ENCODE results near the gene NBAS.

The NBAS gene

DNA sequence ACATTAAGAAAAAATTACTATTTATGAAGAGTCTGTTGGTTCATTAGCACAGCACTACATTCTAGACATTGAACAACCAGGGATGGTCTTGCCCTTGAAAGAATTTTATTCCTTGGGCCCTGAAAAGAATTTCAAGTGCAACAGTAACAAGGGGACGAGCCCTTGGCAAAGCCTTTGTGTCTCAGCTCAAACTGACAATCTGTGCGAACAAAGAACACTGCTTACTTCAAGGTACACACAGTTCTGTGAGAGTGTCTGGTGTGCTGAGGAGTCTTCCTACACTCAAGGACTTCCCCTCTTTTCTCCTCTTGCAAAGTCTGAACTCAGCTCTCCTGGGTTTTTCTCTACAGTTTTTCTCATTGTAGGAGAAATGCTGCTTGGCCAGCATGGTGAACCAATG is 373.4 kb downstream of the NBAS start:
- DNase-seq: no peak

- DNase-seq: no peak
These were observed 375.0 kb downstream of the NBAS start for GRCh38 chr2:15186118-15186517.

- no peak for DNase-seq
These were observed 376.6 kb downstream of the NBAS start for GRCh38 chr2:15184491-15184890.

GRCh38 chr2:15182275-15182674 is 378.9 kb downstream of the NBAS start:
- DNase-seq: no peak

DNA sequence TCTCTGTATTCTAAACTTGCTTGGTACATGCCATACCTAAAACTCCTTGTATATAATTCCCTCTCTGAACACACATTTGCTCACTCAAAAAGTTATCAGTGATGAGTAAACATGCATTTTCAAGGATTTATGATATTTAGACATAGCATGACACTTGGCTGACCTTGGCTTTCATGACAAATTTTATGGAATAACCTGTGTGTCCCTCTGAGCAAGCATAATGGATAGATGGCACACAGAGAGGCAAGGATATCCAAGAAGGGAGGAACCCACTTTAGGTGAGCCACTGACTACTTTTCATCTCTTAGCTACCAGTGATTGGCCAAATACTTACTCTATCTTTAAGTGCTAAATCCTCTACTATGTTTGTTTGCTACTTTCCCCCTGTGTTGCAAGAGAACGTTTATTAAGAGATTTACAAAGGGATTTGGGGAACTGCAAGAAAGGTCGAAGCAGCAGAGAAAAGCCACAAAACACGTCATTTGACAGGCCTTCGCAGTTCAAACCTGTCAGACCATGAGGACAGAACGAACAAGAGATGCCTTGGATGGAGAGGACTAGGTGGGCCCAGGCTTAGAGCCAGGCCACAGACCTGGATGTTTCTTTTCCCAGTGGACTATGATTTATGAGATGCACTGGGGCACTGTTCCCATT is 379.9 kb downstream of the NBAS start:
- no peak for DNase-seq

DNA sequence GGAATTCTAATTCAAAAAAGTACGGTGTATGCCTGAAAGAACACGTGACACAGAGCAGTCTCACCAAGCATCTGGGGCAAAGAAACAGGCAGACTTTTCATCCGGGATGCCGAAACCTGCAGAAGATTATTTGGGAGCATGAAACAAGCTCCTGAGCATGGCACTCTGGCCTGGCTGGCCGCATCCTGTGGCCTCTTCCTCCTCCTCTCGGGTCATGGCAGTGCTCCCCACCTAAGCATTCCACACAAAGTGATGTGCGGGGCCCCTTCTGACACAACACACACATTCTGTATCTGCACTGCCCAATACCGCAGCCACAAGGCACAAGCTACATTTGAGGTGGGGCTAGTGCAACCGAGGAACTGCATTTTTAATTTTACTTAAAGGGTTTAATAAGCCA is 380.8 kb downstream of the NBAS start:
- no peak for DNase-seq

GRCh38 chr2:15178946-15179345 is 382.2 kb downstream of the NBAS start:
- no peak for DNase-seq

DNA sequence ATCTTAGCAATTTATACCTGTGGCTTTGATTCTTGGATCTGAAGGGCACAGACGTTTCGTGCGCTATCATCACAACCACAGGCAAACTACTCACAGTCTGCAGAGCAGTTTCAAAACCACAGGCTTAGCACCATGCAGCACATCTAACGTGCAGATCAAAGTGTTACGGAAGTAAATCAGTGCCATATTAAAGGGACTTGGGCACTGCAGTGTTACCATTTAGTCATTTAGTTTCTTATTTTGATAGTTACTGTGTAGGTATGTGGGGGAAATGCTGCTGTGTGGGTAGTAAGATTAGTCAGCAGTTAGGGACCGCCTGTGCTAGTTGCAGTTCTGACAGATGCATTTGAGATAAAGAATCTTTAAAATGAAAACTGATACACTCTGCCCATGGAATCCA is 384.0 kb downstream of the NBAS start:
- DNase-seq: peak; percentile 40

GRCh38 chr2:15176604-15177003 is 384.5 kb downstream of the NBAS start:
- no peak for DNase-seq

DNA sequence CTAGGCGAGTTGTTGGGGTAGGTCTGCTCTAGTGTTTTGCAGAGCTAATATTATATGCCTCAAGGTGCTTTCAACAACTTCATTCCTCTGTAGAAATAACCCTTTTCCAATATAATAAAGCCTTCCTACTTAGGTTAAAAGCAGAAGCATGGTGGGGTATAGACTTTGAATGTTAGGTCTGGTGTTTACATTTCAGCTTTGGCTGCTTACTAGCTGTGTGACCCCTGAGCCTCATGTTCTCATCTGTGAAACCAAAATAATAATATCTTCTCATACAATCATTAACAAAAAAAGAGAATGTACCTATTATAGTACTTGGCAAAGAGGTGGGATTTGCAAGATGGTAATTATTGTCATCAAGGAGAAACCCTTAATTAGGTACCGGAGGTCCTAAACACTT is 386.6 kb downstream of the NBAS start:
- no peak for DNase-seq

DNA sequence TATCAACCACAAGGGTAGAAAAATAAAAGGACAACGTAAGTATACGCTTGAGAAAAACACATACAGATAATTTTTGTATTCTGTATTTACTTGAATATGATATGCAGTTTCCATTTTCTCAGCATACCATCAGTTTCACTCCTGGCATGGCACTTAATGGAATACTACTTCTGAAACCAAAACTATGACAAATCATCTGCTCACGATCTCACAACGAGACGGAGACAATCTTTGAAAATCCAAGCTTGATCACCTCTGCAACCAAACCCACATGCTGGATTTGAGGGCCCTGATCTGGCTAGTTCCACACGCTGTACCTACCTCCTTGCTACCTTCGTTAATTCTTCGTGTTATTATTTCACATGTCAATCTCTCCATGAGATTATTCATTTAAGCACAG is 387.6 kb downstream of the NBAS start:
- no peak for DNase-seq

DNA sequence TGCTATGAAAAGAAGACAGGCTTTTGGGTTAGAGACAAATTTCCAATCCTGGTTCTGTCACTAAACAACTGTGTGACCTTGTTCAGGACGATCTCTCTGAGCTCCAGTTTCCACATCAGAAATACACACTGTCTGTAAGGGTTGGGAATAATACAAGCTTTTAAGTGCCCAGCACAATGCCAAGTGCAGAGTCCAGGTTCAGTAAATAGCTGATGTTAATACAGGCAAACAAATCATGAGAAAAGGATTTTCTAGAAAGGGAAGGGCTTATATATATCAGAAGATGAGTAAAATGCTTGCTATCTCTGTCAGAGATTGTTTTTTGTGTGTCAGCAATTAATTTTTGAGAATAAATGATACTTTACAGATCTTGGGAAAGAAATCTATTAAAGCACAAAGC is 388.3 kb downstream of the NBAS start:
- no peak for DNase-seq

DNA sequence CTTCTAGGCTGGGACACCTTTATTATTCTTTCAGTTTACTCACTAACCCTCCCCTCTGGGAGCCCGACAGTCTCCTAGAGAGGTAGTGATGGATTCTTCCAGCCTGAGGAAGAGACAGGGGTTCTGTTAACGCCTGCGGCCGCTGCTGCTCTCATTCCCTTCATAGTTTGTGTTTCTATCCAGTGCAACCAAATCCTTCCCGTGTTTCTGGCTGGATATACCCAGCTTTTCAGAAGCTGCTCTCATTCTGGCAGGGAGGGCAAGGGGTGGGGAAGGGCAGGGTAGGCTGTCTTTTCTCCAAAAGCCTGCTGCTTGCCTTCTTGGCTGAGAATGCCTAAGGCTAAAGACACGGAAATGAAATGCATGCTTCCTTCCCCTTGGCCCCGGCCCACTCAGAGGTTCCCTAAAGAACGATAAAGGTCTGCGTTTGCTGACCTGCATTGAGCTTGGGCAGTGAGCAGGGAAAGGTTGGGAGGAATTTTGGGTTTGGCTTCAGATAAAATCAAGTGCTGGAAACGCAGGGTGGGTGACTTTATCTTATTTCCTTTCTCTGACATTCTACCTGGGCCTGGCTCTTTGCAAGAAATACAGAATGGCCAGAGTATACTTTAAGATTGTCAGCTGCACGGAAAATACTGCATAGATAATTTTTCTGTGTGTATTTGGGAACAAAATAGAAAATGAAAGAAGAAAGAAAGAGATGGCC is 390.9 kb downstream of the NBAS start:
- DNase-seq: no peak

DNA sequence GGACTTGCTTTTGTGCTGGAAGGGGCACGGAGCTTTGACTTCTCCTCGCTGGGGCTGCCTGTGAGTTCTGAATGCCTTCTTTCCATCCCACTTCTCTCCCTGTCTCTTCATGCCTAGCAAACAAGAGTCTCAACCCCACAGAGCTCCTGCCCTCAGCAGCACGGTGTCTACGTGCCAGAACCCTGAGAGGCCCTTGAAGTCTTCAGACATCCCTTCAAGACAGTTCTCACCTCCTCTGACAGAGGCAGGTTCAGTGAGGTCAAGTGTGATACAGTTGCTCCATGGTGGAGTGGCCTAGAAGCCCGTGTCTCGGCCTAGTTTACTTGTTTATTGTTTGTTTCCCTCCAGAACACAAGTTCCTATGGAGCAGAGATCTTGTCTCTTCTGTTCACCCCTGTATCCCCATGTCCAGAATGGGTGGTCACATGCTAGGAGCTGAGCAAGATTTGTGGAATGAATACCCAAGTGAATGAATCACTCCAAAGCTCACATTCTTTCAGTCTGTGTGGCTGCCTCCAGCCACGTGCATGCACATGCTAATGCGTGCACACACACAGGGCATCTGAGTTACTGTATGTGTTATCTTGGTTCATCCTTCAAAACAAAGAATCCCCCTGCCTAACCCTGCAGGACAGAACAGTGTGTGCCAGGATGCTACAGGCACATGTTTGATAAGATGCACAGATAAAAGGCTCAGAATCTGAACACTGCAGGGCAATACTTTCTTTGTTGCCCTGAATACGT is 391.6 kb downstream of the NBAS start:
- DNase-seq: peak; percentile 100

GRCh38 chr2:15168116-15168515 is 393.0 kb downstream of the NBAS start:
- DNase-seq: no peak

GRCh38 chr2:15166878-15167277 is 394.3 kb downstream of the NBAS start:
- no peak for DNase-seq

DNA sequence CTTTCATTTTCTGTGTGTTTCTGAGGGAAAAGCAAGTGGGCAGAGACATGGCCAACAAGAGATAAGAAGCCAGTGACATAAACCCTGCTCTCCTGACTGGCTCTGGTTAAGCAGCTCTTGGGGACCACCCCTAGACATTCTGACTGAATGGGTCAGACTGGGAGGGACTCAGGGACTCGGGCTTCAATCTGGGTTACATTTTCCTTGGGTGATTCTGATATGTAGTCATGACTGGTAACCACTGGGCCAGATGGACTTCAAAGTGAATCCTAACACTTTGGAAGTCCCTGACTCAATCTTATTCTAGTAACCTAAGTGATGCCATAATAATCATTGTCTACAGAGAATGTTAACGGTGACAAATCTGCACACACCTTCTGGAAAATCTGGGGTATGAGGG is 397.8 kb downstream of the NBAS start:
- no peak for DNase-seq

DNA sequence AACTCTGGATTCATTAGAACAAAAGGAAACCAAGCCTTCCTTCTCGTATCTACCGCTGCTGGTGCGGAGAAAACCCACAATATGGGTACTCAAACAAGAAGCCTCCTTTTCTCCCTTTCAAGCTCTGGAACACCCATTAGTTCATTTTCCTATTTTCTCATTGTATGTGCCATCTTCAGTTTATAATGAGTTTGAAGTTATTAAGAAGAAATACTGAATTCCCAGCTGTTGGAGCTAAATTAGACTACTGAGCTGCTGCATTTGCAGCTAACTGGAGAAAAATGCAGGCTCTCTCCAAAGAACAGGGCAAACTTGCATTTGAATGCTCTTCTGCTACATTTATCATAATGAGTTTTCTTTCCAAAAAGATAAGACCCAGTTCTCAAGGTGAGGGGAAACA is 398.5 kb downstream of the NBAS start:
- DNase-seq: no peak

DNA sequence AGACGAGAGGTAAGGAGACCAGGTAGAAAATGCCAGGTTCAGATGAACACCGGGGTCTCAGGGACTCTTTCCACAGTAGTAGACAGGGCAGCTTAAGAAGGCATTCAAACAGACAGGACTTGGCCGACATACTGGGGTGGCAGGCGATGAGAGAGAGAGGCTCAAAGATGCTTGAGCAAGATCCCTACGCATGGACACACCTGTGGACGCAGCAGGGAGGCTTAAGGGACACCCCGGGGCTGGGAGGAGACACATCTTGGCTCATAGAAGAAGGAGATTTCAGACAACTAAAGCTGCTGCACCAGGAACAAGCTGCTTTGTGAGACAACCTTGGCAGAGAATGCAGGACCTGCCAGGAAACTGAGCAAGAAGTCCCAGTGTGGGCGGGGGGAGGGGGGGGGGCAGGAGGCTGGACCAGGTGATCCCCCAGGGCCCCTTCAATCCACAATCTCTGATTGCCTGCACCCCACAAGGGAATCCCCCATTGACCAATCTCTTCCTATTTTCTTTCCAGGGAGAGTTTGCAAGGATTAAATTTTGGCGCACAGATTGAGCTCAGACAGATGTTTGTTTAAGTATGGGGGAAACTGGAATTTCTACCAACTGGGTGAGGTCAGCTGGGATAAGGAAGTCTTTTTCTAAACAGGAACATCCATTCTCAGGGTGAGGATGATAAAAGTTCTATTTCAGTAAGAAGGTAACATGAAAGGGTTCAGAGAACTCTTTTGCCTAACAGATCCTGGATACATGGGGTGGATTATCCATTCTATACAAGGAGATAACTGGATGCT is 400.7 kb downstream of the NBAS start:
- no peak for DNase-seq

- peak; percentile 43 for DNase-seq
These were observed 401.4 kb downstream of the NBAS start for GRCh38 chr2:15159751-15160177.

DNA sequence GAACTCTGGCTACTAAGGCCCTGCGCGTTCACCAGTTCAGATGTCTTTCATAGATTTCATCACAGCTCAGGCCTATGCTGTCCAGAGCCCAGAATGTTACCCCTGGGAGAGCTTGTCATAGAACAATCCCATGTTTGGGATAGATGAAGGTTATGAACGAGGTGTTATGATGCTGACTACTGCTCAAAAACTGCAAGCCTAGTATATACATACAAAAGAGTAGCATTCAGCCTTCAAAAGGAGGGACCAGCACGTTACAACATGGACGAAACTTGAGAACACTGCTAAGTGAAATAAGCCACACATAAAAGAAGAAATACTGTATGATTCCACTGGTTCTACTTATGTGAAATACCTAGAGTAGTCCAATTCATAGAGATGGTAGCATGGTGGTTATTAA is 401.9 kb downstream of the NBAS start:
- no peak for DNase-seq

DNA sequence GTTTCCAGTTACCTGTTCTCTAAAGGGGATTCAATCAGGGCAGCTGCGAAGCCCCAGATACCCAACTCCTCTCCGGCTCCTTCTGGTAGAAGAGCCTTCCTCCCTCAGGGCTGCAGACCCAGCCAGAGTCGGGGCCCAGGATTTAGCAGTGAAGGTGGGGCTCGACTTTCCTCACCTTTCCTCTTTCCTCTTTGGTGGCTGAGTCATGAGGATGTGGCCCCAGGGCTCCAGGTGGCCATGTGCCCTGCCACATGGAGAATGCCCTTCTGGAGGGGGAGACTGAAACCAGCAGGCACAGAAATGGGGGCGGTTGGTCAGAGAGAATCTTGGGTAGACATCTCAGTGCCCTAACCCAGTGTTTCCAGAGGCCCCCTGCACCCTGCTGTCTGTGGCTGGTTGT is 402.6 kb downstream of the NBAS start:
- DNase-seq: no peak

DNA sequence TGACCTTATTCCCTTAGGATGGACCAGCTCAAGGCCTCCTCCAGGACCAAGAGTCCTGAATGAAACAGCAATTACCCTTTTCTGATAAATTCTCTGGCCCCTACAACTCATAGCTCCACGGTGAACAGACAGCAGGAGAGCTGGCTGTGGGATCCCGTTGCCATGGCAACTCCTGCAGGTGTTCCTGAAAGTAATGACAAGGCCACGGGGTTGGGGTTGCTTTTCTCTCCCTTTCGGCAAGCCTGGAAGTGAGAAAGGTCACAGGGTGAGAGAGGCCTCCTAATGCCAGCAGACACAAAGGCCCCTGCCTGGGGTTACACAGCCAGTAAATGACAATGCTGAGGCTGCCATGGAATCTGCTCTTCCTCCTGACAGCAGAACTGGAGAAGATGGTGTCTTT is 403.0 kb downstream of the NBAS start:
- DNase-seq: no peak
